ENCODE data around the gene DNASE1L3.
A peak's percentile ranks its signal among the peaks of the same experiment; 100 is the strongest.

The DNASE1L3 gene

GRCh38 chr3:58217209-58217811, 6.5 kb upstream of the DNASE1L3 start:
- peak overlapping the region in 1 of 2 donors; percentile 48 for H3K27ac ChIP-seq
- peak; percentile 78 for TF ChIP-seq CTCF (IDR thresholded peaks at IDR 0.05)
- no peak overlapping the region for H3K4me3 ChIP-seq
- peak; percentile 81 for DNase-seq (ENCODE audit: low spot score)

GRCh38 chr3:58216496-58217195, 5.9 kb upstream of the DNASE1L3 start:
- peak; percentile 41 for DNase-seq (ENCODE audit: low spot score)
- no peak overlapping the region for H3K27ac ChIP-seq
- no peak overlapping the region for H3K4me3 ChIP-seq
- no peak for TF ChIP-seq CTCF (IDR thresholded peaks at IDR 0.05)

- peak; percentile 49 for DNase-seq (ENCODE audit: low spot score)
- Histone ChIP-seq H3K27ac (no peak overlapping the region), H3K4me3 (no peak overlapping the region)
- TF ChIP-seq CTCF (IDR thresholded peaks at IDR 0.05): no peak
Observed at GRCh38 chr3:58215317-58216025, 4.7 kb upstream of the DNASE1L3 start.

- DNase-seq (ENCODE audit: low spot score): peak; percentile 60
- no peak for TF ChIP-seq CTCF (IDR thresholded peaks at IDR 0.05)
- Histone ChIP-seq H3K27ac (no peak overlapping the region), H3K4me3 (no peak overlapping the region)
Observed at GRCh38 chr3:58214484-58215316, 3.9 kb upstream of the DNASE1L3 start.

GRCh38 chr3:58209933-58210332, 839 bp downstream of the DNASE1L3 start:
- no peak overlapping the region for H3K27ac ChIP-seq
- no peak for DNase-seq (ENCODE audit: low spot score)
- TF ChIP-seq CTCF (IDR thresholded peaks at IDR 0.05): no peak
- H3K4me3 ChIP-seq: no peak overlapping the region

GRCh38 chr3:58207954-58208353, 2.8 kb downstream of the DNASE1L3 start:
- no peak overlapping the region for H3K4me3 ChIP-seq
- H3K27ac ChIP-seq: no peak overlapping the region
- TF ChIP-seq CTCF (IDR thresholded peaks at IDR 0.05): no peak
- peak; percentile 24 for DNase-seq (ENCODE audit: low spot score)

Data from coronary artery (tissue), 2 donors.